HepG2 (cell line): ENCODE data around the gene NFKB1. TPM values are rescaled to one million over a fixed set of nuclear protein-coding genes. Genes with fewer than 3 reads are reported as not detected.

ENCODE experiments used
- ATAC-seq: fragments of 200-7000 bp; cut with Tn5 transposase; 3 replicates; pipeline ENCODE4 v1.9.1; 2020; ENCODE audit warnings: mild to moderate bottlenecking, moderate library complexity
- BruUV-seq: library from RNA; stranded (reverse); fragments of 400-500 nt; replicated peaks from 2 replicates; lab custom pipeline; 2021; lab: Mats Ljungman, UMichigan
- CTCF ChIA-PET: fragments of 300-600 bp; formaldehyde crosslinking; extraction: SDS; loops from one replicate; lab custom pipeline; 2021; ENCODE audit warnings: low total read pairs, inconsistent platforms, low intra/inter-chr PET ratio; lab: Yijun Ruan, JAX
- POLR2A ChIA-PET: fragments of 350-600 bp; sonication (Branson Sonifier 250); formaldehyde crosslinking; loops from one replicate; lab custom pipeline; 2020; ENCODE audit warnings: antibody characterized with exemption, inconsistent platforms; lab: Yijun Ruan, JAX
- DNase-seq: peaks from one replicate; pipeline ENCODE4 v3.0.0-alpha.2; 2015; ENCODE audit warnings: low spot score
- FAIRE-seq: peaks from 3 replicates; lab custom pipeline; 2011; peaks lifted over from hg19 to GRCh38; lab: Jason Lieb, UNC
- H2AFZ ChIP-seq: one replicate; pipeline ENCODE4 v1.6.1; 2011; ENCODE audit warnings: low read length, inconsistent platforms
- H3K27ac ChIP-seq: fragments of 300-600 bp; 3 replicates; pipeline ENCODE4 v1.8.0; 2011; ENCODE audit warnings: mixed run types, mild to moderate bottlenecking, mixed read lengths, low read length, inconsistent platforms; ENCODE audit not compliant: insufficient read depth; ENCODE audit errors: extremely low read length
- H3K27me3 ChIP-seq, 2 experiments: fragments of 200-600 bp in 1 of 2; 2 replicates in 1 of 2; 3 replicates in 1 of 2; pipeline versions ENCODE4 v1.6.0 to v1.8.0; 2011; ENCODE audit warnings: low read length in 2 of 2, mild to moderate bottlenecking in 2 of 2, moderate library complexity in 2 of 2, inconsistent platforms in 1 of 2; ENCODE audit not compliant: insufficient read depth in 2 of 2, control insufficient read depth in 1 of 2
- H3K36me3 ChIP-seq, 2 experiments: fragments of 200-600 bp in 1 of 2; replicated peaks in 1 of 2; 2 replicates in 1 of 2; 3 replicates in 1 of 2; pipeline versions ENCODE4 v1.5.1 to v1.8.0; 2011; ENCODE audit warnings: low read length in 2 of 2, inconsistent platforms in 1 of 2; ENCODE audit not compliant: insufficient read depth in 2 of 2, control insufficient read depth in 1 of 2
- H3K4me1 ChIP-seq: 2 replicates; pipeline ENCODE4 v1.5.1; 2012; ENCODE audit warnings: low read length, inconsistent platforms; ENCODE audit not compliant: insufficient read depth
- H3K4me2 ChIP-seq: 2 replicates; pipeline ENCODE4 v1.6.0; 2011; ENCODE audit warnings: low read depth, low read length, inconsistent platforms
- H3K4me3 ChIP-seq, 3 experiments: fragments of 200-600 bp in 1 of 3; sonication (generic), shearing (Covaris generic) in 1 of 3; replicated peaks in 1 of 3; 2 replicates each; pipeline ENCODE4 v1.5.1; 2011 to 2016; ENCODE audit warnings: low read length in 3 of 3, inconsistent platforms in 2 of 3, low read depth in 2 of 3, mild to moderate bottlenecking in 2 of 3, control low read depth in 1 of 3, mixed read lengths in 1 of 3; ENCODE audit not compliant: insufficient read depth in 1 of 3
- H3K79me2 ChIP-seq: one replicate; pipeline ENCODE4 v1.6.1; 2011; ENCODE audit warnings: low read length, inconsistent platforms; ENCODE audit not compliant: insufficient read depth
- H3K9ac ChIP-seq: 2 replicates; pipeline ENCODE4 v1.6.0; 2011; ENCODE audit warnings: mild to moderate bottlenecking, low read depth, low read length, inconsistent platforms; ENCODE audit not compliant: insufficient read depth
- H3K9me3 ChIP-seq: 2 replicates; pipeline ENCODE4 v1.5.1; 2012; ENCODE audit warnings: mild to moderate bottlenecking, low read length
- H4K20me1 ChIP-seq: 2 replicates; pipeline ENCODE4 v1.6.0; 2011; ENCODE audit warnings: inconsistent platforms, mild to moderate bottlenecking, low read length, moderate library complexity; ENCODE audit not compliant: insufficient read depth
- CAMTA2 ChIP-seq: sonication (generic); formaldehyde crosslinking; IDR thresholded peaks from 2 replicates; pipeline ENCODE4 v1.4.0; 2020; ENCODE audit warnings: mild to moderate bottlenecking, missing genetic modification reagents, borderline replicate concordance
- GMEB2 ChIP-seq: IDR thresholded peaks from 2 replicates; pipeline ENCODE4 v1.6.1; 2016; ENCODE audit warnings: missing biosample characterization, missing genetic modification reagents, low read depth
- GZF1 ChIP-seq: sonication (generic); formaldehyde crosslinking; IDR thresholded peaks from 2 replicates; pipeline ENCODE4 v1.5.1; 2020; ENCODE audit warnings: mild to moderate bottlenecking, missing genetic modification reagents
- KDM5B ChIP-seq: sonication (generic); formaldehyde crosslinking; IDR thresholded peaks from 2 replicates; pipeline ENCODE4 v1.4.0; 2020; ENCODE audit warnings: missing genetic modification reagents, mild to moderate bottlenecking, borderline replicate concordance
- MTERF4 ChIP-seq: sonication (generic); formaldehyde crosslinking; IDR thresholded peaks from 2 replicates; pipeline ENCODE4 v1.8.0; 2023; ENCODE audit warnings: mild to moderate bottlenecking, missing genetic modification reagents
- NR3C1 ChIP-seq: sonication (generic); formaldehyde crosslinking; IDR thresholded peaks from 2 replicates; pipeline ENCODE4 v1.4.0; 2020; ENCODE audit warnings: missing genetic modification reagents
- POLR2AphosphoS5 ChIP-seq: IDR thresholded peaks from 2 replicates; pipeline ENCODE4 v1.6.1; 2012; ENCODE audit warnings: low read depth, low read length
- REST ChIP-seq, 2 experiments: IDR thresholded peaks; 2 replicates each; pipeline ENCODE4 v1.6.1; 2011 to 2012; ENCODE audit warnings: low read length in 2 of 2, borderline replicate concordance in 1 of 2, low read depth in 1 of 2, mild to moderate bottlenecking in 1 of 2, moderate library complexity in 1 of 2
- SMC3 ChIP-seq: IDR thresholded peaks from 2 replicates; pipeline ENCODE4 v1.6.1; 2011; ENCODE audit warnings: low read length, improper control_type of control experiment
- SP5 ChIP-seq: IDR thresholded peaks from 2 replicates; pipeline ENCODE4 v1.6.1; 2016; ENCODE audit warnings: low read depth, borderline replicate concordance
- STAT5B ChIP-seq: sonication (generic); formaldehyde crosslinking; IDR thresholded peaks from 2 replicates; pipeline ENCODE4 v1.4.0; 2020; ENCODE audit warnings: missing genetic modification reagents
- SUZ12 ChIP-seq: fragments of 150-350 bp; IDR thresholded peaks from 2 replicates; pipeline ENCODE4 v1.6.1; 2014; ENCODE audit warnings: low read depth, low read length
- TARDBP ChIP-seq: sonication (generic); formaldehyde crosslinking; IDR thresholded peaks from 2 replicates; pipeline ENCODE4 v1.8.0; 2022; ENCODE audit warnings: mild to moderate bottlenecking, missing genetic modification reagents
- TEAD2 ChIP-seq: sonication (generic); formaldehyde crosslinking; IDR thresholded peaks from 2 replicates; pipeline ENCODE4 v1.9.0; 2021; ENCODE audit warnings: missing genetic modification reagents
- ZBTB1 ChIP-seq: sonication (generic); formaldehyde crosslinking; IDR thresholded peaks from 2 replicates; pipeline ENCODE4 v1.4.0; 2020; ENCODE audit warnings: missing genetic modification reagents, borderline replicate concordance
- ZFX ChIP-seq: sonication (generic); formaldehyde crosslinking; IDR thresholded peaks from 2 replicates; pipeline ENCODE4 v1.4.0; 2020; ENCODE audit warnings: mild to moderate bottlenecking, low read depth, missing genetic modification reagents, moderate library complexity
- ZNF180 ChIP-seq: sonication (generic); formaldehyde crosslinking; IDR thresholded peaks from 2 replicates; pipeline ENCODE4 v1.4.0; 2020; ENCODE audit warnings: low read depth, missing genetic modification reagents, borderline replicate concordance
- ZNF460 ChIP-seq: sonication (generic); formaldehyde crosslinking; IDR thresholded peaks from 2 replicates; pipeline ENCODE4 v1.5.1; 2020; ENCODE audit warnings: missing genetic modification reagents, mild to moderate bottlenecking, borderline replicate concordance
- ZNF879 ChIP-seq: sonication (generic); formaldehyde crosslinking; IDR thresholded peaks from 2 replicates; pipeline ENCODE4 v1.8.1; 2023; ENCODE audit warnings: missing genetic modification reagents
- WGBS: methylation state at CpG from one replicate; pipeline ENCODE4 v1.1.6; 2017; ENCODE audit warnings: low lambda C conversion rate; 5-methylcytosine and 5-hydroxymethylcytosine counted together
- in situ Hi-C: cut with HindIII; loops from 2 replicates; pipeline ENCODE4 v1.10.0; 2017; ENCODE audit warnings: low pct_unique_long_range_greater_than_20kb; ENCODE audit not compliant: extremely low pct_ligation_motif_present
- intact Hi-C: fragments of 100-400 bp; cut with micrococcal nuclease; formaldehyde crosslinking; loops from one replicate; pipeline ENCODE4 v1.10.0; 2022; ENCODE audit not compliant: unreplicated experiment
- polyA plus RNA-seq, 8 experiments: library from polyadenylated mRNA; depleted of rRNA in 3 of 8; stranded (reverse) in 7 of 8; unstranded in 1 of 8; fragments of >200 nt; fragmentation: Illumina TruSeq in 4 of 8; extraction: Trizol in 4 of 8; gene quantifications; 2 replicates each; pipeline versions ENCODE4 v1.2.1 to v1.2.3, GENCODE V29; 2011 to 2016; ENCODE audit warnings: low read depth in 4 of 8, missing spikeins in 1 of 8, mixed read lengths in 1 of 8; ENCODE audit not compliant: insufficient read depth in 1 of 8
- total RNA-seq, 5 experiments: library from RNA; depleted of rRNA; stranded (reverse); fragments of >200 nt; fragmentation: Illumina TruSeq; extraction: Trizol; gene quantifications; 2 replicates each; pipeline ENCODE4 v1.2.3, GENCODE V29; 2016; ENCODE audit warnings: low read depth in 1 of 5

Gene NFKB1
- total and polyA plus RNA-seq, 2 of the 13 experiments (the other 11 are each of a cell fraction or from before 2014, with no cell fraction given), result 15.4 to 31.6 TPM

GRCh38 chr4:102522031-102522440 is 20.9 kb downstream of the NFKB1 start:
- ATAC-seq (no peak), DNase-seq (no peak), FAIRE-seq (no peak)
- peaks cover 56% of the 10 kb centered on the region for H3K79me2 ChIP-seq
- BruUV-seq, result no TSS peak
- no peak overlapping the region for H3K27ac ChIP-seq
- intact Hi-C loops, result no loop called here
- H3K9me3 ChIP-seq, result no peaks in the 10 kb centered on the region
- peaks cover 7% of the 10 kb centered on the region; the same call in 1 of the 2 replicates for H3K4me1 ChIP-seq
- H2AFZ ChIP-seq, result no peak overlapping the region
- ChIA-PET POLR2A (no interaction called here), CTCF (no interaction called here)
- H3K4me3 ChIP-seq, result no peak overlapping the region
- no peaks in the 10 kb centered on the region for H3K27me3 ChIP-seq
- H3K36me3 ChIP-seq, result peaks cover 0 to 4% of the 10 kb centered on the region in 2 experiments; a peak in 2 of 5 replicates
- no peak overlapping the region for H3K9ac ChIP-seq
- in situ Hi-C loops, result no loop called here
- H3K4me2 ChIP-seq, result no peak overlapping the region
- 0 out of 2 replicates have a peak, but pooled peaks cover 3% of the 10 kb centered on the region for H4K20me1 ChIP-seq
- 94% methylated on average over 3 of the region's 3 CpGs for WGBS
- TF ChIP-seq STAT5B (CRISPR knock-in tag) (no peak), KDM5B (CRISPR knock-in tag) (no peak), NR3C1 (CRISPR knock-in tag) (no peak), SUZ12 (no peak), GMEB2 (CRISPR knock-in tag) (no peak), ZBTB1 (no peak), TEAD2 (no peak), REST (IDR thresholded peaks at IDR 0.05; ENCODE audit: borderline replicate concordance in 1 of 2, low read depth in 1 of 2, low read length in 2 of 2) (no peak), TARDBP (CRISPR knock-in tag) (no peak), ZNF180 (CRISPR knock-in tag) (no peak), ZNF460 (no peak), GZF1 (CRISPR knock-in tag) (no peak), CAMTA2 (no peak), MTERF4 (no peak), ZNF879 (CRISPR knock-in tag) (no peak), POLR2AphosphoS5 (no peak), SP5 (CRISPR knock-in tag) (no peak), SMC3 (no peak), ZFX (no peak)
